ENCODE results near the gene COL19A1.

Gene COL19A1

GRCh38 chr6:70107852-70108629 lies 241.7 kb downstream of the COL19A1 start:
- TF ChIP-seq, protein P1, sequence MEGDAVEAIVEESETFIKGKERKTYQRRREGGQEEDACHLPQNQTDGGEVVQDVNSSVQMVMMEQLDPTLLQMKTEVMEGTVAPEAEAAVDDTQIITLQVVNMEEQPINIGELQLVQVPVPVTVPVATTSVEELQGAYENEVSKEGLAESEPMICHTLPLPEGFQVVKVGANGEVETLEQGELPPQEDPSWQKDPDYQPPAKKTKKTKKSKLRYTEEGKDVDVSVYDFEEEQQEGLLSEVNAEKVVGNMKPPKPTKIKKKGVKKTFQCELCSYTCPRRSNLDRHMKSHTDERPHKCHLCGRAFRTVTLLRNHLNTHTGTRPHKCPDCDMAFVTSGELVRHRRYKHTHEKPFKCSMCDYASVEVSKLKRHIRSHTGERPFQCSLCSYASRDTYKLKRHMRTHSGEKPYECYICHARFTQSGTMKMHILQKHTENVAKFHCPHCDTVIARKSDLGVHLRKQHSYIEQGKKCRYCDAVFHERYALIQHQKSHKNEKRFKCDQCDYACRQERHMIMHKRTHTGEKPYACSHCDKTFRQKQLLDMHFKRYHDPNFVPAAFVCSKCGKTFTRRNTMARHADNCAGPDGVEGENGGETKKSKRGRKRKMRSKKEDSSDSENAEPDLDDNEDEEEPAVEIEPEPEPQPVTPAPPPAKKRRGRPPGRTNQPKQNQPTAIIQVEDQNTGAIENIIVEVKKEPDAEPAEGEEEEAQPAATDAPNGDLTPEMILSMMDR (conservative IDR thresholded peaks at IDR 0.05; ENCODE audit: control insufficient read depth, insufficient read depth, low read depth, low read length) = peak; percentile 69
- H3K4me3 ChIP-seq (ENCODE audit: control insufficient read depth, low read depth, low read length) = no peak overlapping the region
- peak; percentile 48 for DNase-seq (ENCODE audit: low read depth)

- DNase-seq (ENCODE audit: low read depth) = peak; percentile 6
- TF ChIP-seq, protein P1 (conservative IDR thresholded peaks at IDR 0.05; ENCODE audit: control insufficient read depth, insufficient read depth, low read depth, low read length) = no peak
- no peak overlapping the region for H3K4me3 ChIP-seq (ENCODE audit: control insufficient read depth, low read depth, low read length)
These were observed 244.0 kb downstream of the COL19A1 start for GRCh38 chr6:70110126-70111022.

DNA sequence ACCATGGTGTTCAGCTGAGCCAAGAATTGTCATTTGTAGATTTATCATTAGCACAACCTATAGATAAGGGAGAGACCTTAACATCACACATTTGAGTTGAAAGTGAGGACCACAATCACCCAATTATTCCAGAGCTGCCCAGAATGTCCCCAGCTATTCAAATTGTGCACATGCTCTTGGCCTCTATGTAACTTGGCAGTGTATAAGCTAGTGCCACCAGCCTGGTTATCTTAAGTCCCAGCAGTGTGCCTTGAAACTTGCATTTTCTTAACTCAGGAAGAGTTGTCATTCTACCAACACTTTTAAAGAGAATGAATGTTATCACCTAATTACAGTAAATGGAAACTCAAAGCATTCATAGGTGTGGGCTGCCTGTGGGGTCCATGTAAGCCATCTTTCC lies 245.4 kb downstream of the COL19A1 start:
- no peak overlapping the region for H3K4me3 ChIP-seq (ENCODE audit: control insufficient read depth, low read depth, low read length)
- no peak for DNase-seq (ENCODE audit: low read depth)
- TF ChIP-seq, protein P1 (conservative IDR thresholded peaks at IDR 0.05; ENCODE audit: control insufficient read depth, insufficient read depth, low read depth, low read length) = no peak

- no peak overlapping the region for H3K4me3 ChIP-seq (ENCODE audit: control insufficient read depth, low read depth, low read length)
- TF ChIP-seq, protein P1 (conservative IDR thresholded peaks at IDR 0.05; ENCODE audit: control insufficient read depth, insufficient read depth, low read depth, low read length) = no peak
- DNase-seq (ENCODE audit: low read depth) = no peak
These were observed 246.4 kb downstream of the COL19A1 start for GRCh38 chr6:70112716-70113115.

- no peak for DNase-seq (ENCODE audit: low read depth)
- H3K4me3 ChIP-seq (ENCODE audit: control insufficient read depth, low read depth, low read length) = no peak overlapping the region
- TF ChIP-seq, protein P1 (conservative IDR thresholded peaks at IDR 0.05; ENCODE audit: control insufficient read depth, insufficient read depth, low read depth, low read length) = no peak
These were observed 246.8 kb downstream of the COL19A1 start for GRCh38 chr6:70113171-70113570.

GRCh38 chr6:70118670-70119069 lies 252.3 kb downstream of the COL19A1 start:
- DNase-seq (ENCODE audit: low read depth) = no peak
- H3K4me3 ChIP-seq (ENCODE audit: control insufficient read depth, low read depth, low read length) = no peak overlapping the region
- TF ChIP-seq, protein P1 (conservative IDR thresholded peaks at IDR 0.05; ENCODE audit: control insufficient read depth, insufficient read depth, low read depth, low read length) = no peak
